H1 (cell line): ENCODE results near the gene OSTN. TPM values are rescaled to one million over a fixed set of nuclear protein-coding genes. Genes with fewer than 3 reads are reported as not detected.

Experiments used
- CTCF ChIA-PET: fragments of 300-600 bp; sonication (Branson Sonifier 250); formaldehyde crosslinking; loops from one replicate; lab custom pipeline; 2021; ENCODE audit not compliant: partially characterized antibody; lab: Charles Lee
- POLR2A ChIA-PET: fragments of 300-600 bp; sonication (Branson Sonifier 250); formaldehyde crosslinking; loops from one replicate; lab custom pipeline; 2021; ENCODE audit warnings: inconsistent platforms; ENCODE audit not compliant: partially characterized antibody; lab: Charles Lee
- DNase-seq, 2 experiments: peaks; one replicate each; pipeline versions ENCODE4 v3.0.0 to v3.0.0-alpha.2; 2010 to 2022; ENCODE audit warnings: low spot score in 2 of 2, low read depth in 1 of 2, mixed read lengths in 1 of 2
- FAIRE-seq: peaks from 2 replicates; lab custom pipeline; 2011; peaks lifted over from hg19 to GRCh38; lab: Jason Lieb, UNC
- H2AFZ ChIP-seq: 2 replicates; pipeline ENCODE4 v1.8.1; 2012; ENCODE audit warnings: low read length, inconsistent platforms
- H2AK5ac ChIP-seq: 2 replicates; pipeline ENCODE4 v1.6.1; 2013; ENCODE audit warnings: low read depth, low read length
- H2BK120ac ChIP-seq: replicated peaks from 2 replicates; pipeline ENCODE3; 2013; ENCODE audit warnings: low read depth, low read length, inconsistent platforms
- H2BK12ac ChIP-seq: 2 replicates; pipeline ENCODE4 v1.6.1; 2013; ENCODE audit warnings: low read depth, low read length
- H2BK15ac ChIP-seq: 2 replicates; pipeline ENCODE4 v1.6.1; 2013; ENCODE audit warnings: low read length
- H2BK20ac ChIP-seq: 2 replicates; pipeline ENCODE4 v1.6.1; 2013; ENCODE audit warnings: low read length
- H2BK5ac ChIP-seq: 2 replicates; pipeline ENCODE4 v1.6.1; 2013; ENCODE audit warnings: low read depth, low read length
- H3K14ac ChIP-seq: 2 replicates; pipeline ENCODE4 v1.6.1; 2013; ENCODE audit warnings: inconsistent platforms; ENCODE audit not compliant: insufficient read length
- H3K18ac ChIP-seq: 2 replicates; pipeline ENCODE4 v1.6.1; 2013; ENCODE audit warnings: low read length; ENCODE audit errors: extremely low read depth
- H3K23ac ChIP-seq: 2 replicates; pipeline ENCODE4 v1.6.1; 2013; ENCODE audit warnings: inconsistent platforms; ENCODE audit not compliant: insufficient read length
- H3K23me2 ChIP-seq: 2 replicates; pipeline ENCODE4 v1.6.1; 2013; ENCODE audit warnings: low read depth, low read length
- H3K27ac ChIP-seq: 2 replicates; pipeline ENCODE4 v1.6.1; 2011; ENCODE audit warnings: low read depth, low read length, inconsistent platforms
- H3K27me3 ChIP-seq, 4 experiments: replicated peaks in 1 of 4; 1 replicate in 1 of 4; 2 replicates in 3 of 4; pipeline versions ENCODE4 v1.6.1 to v1.8.1; 2011 to 2013; ENCODE audit warnings: low read length in 3 of 4, mild to moderate bottlenecking in 3 of 4, inconsistent platforms in 2 of 4, mixed read lengths in 2 of 4, moderate library complexity in 1 of 4; ENCODE audit not compliant: control insufficient read depth in 3 of 4, insufficient read depth in 3 of 4; ENCODE audit errors: extremely low read depth in 1 of 4
- H3K36me3 ChIP-seq, 4 experiments: 2 replicates each; pipeline versions ENCODE4 v1.6.1 to v1.8.1; 2011 to 2013; ENCODE audit warnings: mild to moderate bottlenecking in 4 of 4, low read length in 3 of 4, moderate library complexity in 2 of 4, control low read depth in 1 of 4, inconsistent platforms in 1 of 4; ENCODE audit not compliant: insufficient read depth in 4 of 4, control insufficient read depth in 2 of 4
- H3K4ac ChIP-seq: replicated peaks from 2 replicates; pipeline ENCODE3; 2013; ENCODE audit warnings: low read length, low read depth, mixed read lengths, inconsistent platforms; ENCODE audit not compliant: insufficient read length
- H3K4me1 ChIP-seq, 4 experiments: replicated peaks in 1 of 4; 1 replicate in 1 of 4; 2 replicates in 3 of 4; pipeline versions ENCODE4 v1.6.1 to v1.8.1; 2011 to 2013; ENCODE audit warnings: low read length in 3 of 4, inconsistent platforms in 2 of 4, mixed read lengths in 1 of 4; ENCODE audit not compliant: insufficient read depth in 4 of 4, control insufficient read depth in 3 of 4
- H3K4me2 ChIP-seq, 2 experiments: 2 replicates each; pipeline versions ENCODE4 v1.6.1 to v1.8.1; 2011 to 2013; ENCODE audit warnings: low read depth in 2 of 2, low read length in 2 of 2, control low read depth in 1 of 2, inconsistent platforms in 1 of 2, mild to moderate bottlenecking in 1 of 2; ENCODE audit not compliant: insufficient read depth in 1 of 2
- H3K4me3 ChIP-seq, 4 experiments: fragments of 200-600, 300-600 bp in 1 of 4; sonication (generic), shearing (Covaris generic), sonication (Bioruptor Twin) in 1 of 4; 2 replicates each; pipeline versions ENCODE4 v1.5.1 to v1.8.1; 2011 to 2016; ENCODE audit warnings: low read length in 4 of 4, low read depth in 3 of 4, control low read depth in 2 of 4, inconsistent platforms in 2 of 4, mild to moderate bottlenecking in 2 of 4, mixed read lengths in 1 of 4, moderate library complexity in 1 of 4; ENCODE audit not compliant: insufficient read depth in 2 of 4; ENCODE audit errors: extremely low read depth in 1 of 4
- H3K56ac ChIP-seq: replicated peaks from 2 replicates; pipeline ENCODE3; 2013; ENCODE audit warnings: low read depth, mild to moderate bottlenecking, mixed read lengths, low read length, inconsistent platforms; ENCODE audit not compliant: insufficient read length
- H3K79me1 ChIP-seq: 2 replicates; pipeline ENCODE4 v1.6.1; 2013; ENCODE audit warnings: low read depth, low read length, control low read depth
- H3K79me2 ChIP-seq, 2 experiments: 2 replicates each; pipeline versions ENCODE4 v1.6.1 to v1.8.1; 2012 to 2013; ENCODE audit warnings: low read length in 2 of 2, mild to moderate bottlenecking in 2 of 2, inconsistent platforms in 1 of 2; ENCODE audit not compliant: insufficient read depth in 2 of 2, control insufficient read depth in 1 of 2
- H3K9ac ChIP-seq, 4 experiments: replicated peaks in 1 of 4; 1 replicate in 1 of 4; 2 replicates in 3 of 4; pipeline versions ENCODE4 v1.6.1 to v1.8.1; 2011 to 2013; ENCODE audit warnings: low read depth in 3 of 4, low read length in 3 of 4, control low read depth in 2 of 4, mild to moderate bottlenecking in 2 of 4, moderate library complexity in 2 of 4, inconsistent platforms in 1 of 4; ENCODE audit errors: extremely low read depth in 1 of 4
- H3K9me3 ChIP-seq, 2 experiments: 2 replicates each; pipeline versions ENCODE4 v1.6.1 to v1.8.1; 2012 to 2013; ENCODE audit warnings: mild to moderate bottlenecking in 2 of 2, moderate library complexity in 2 of 2, control low read depth in 1 of 2, inconsistent platforms in 1 of 2, low read depth in 1 of 2, low read length in 1 of 2, mixed read lengths in 1 of 2; ENCODE audit not compliant: insufficient read depth in 2 of 2
- H4K20me1 ChIP-seq, 2 experiments: replicated peaks in 1 of 2; 2 replicates each; pipeline versions ENCODE3 to v1.8.1; 2011 to 2013; ENCODE audit warnings: inconsistent platforms in 2 of 2, low read length in 2 of 2, mild to moderate bottlenecking in 1 of 2; ENCODE audit not compliant: insufficient read depth in 2 of 2, control insufficient read depth in 1 of 2
- H4K5ac ChIP-seq: 2 replicates; pipeline ENCODE4 v1.6.1; 2013; ENCODE audit warnings: low read length, low read depth, mixed read lengths, inconsistent platforms; ENCODE audit not compliant: insufficient read length
- H4K8ac ChIP-seq: 2 replicates; pipeline ENCODE4 v1.8.0; 2013; ENCODE audit warnings: mild to moderate bottlenecking, moderate library complexity, low read length, inconsistent platforms; ENCODE audit not compliant: insufficient read depth; ENCODE audit errors: extremely low read depth
- H4K91ac ChIP-seq: replicated peaks from 2 replicates; pipeline ENCODE3; 2013; ENCODE audit warnings: low read length, mixed read lengths, inconsistent platforms; ENCODE audit not compliant: insufficient read length
- BACH1 ChIP-seq: IDR thresholded peaks from 2 replicates; pipeline ENCODE4 v1.6.1; 2012; ENCODE audit warnings: low read length, improper control_type of control experiment
- FOSL1 ChIP-seq: IDR thresholded peaks from 2 replicates; pipeline ENCODE4 v1.6.1; 2011; ENCODE audit warnings: mild to moderate bottlenecking, low read depth, low read length, moderate library complexity; ENCODE audit not compliant: insufficient read depth
- SIX5 ChIP-seq: IDR thresholded peaks from 2 replicates; pipeline ENCODE4 v1.6.1; 2011; ENCODE audit warnings: mild to moderate bottlenecking, low read depth, low read length
- SRF ChIP-seq: IDR thresholded peaks from 2 replicates; pipeline ENCODE4 v1.6.1; 2011; ENCODE audit warnings: mild to moderate bottlenecking, low read depth, low read length, moderate library complexity
- ZNF274 ChIP-seq: IDR thresholded peaks from 2 replicates; pipeline ENCODE4 v1.7.0; 2012; ENCODE audit warnings: low read length, borderline replicate concordance; ENCODE audit errors: extremely low read depth
- WGBS, 2 experiments: shearing (Covaris generic) in 1 of 2; methylation state at CpG; one replicate each; pipeline versions ENCODE4 v1.1.6 to v1.1.7; 2013 to 2015; ENCODE audit warnings: low lambda C conversion rate in 2 of 2, mixed read lengths in 2 of 2, inconsistent platforms in 1 of 2, low coverage in 1 of 2, missing lambda C conversion rate in 1 of 2; ENCODE audit not compliant: insufficient replicate concordance in 2 of 2, insufficient coverage in 1 of 2, insufficient read length in 1 of 2; ENCODE audit errors: extremely low coverage in 1 of 2, missing lambda C conversion rate in 1 of 2; 5-methylcytosine and 5-hydroxymethylcytosine counted together
- polyA plus RNA-seq, 7 experiments: library from polyadenylated mRNA; depleted of rRNA in 3 of 7; stranded (reverse) in 5 of 7; unstranded in 2 of 7; fragments of >200 nt in 5 of 7; fragments of 200-250 nt in 2 of 7; gene quantifications; 1 replicate in 5 of 7; 2 replicates in 1 of 7; 4 replicates in 1 of 7; pipeline versions ENCODE4 v1.2.1 to v1.2.3, GENCODE V29; 2011 to 2013; ENCODE audit warnings: missing spikeins in 2 of 7, mixed read lengths in 2 of 7
- total RNA-seq: library from RNA; stranded (reverse); fragmentation: NEBNext Ultra II Directional; extraction: Animal tissue kit (Norgen Biotek cat#: 25700); gene quantifications from 2 replicates; pipeline ENCODE4 v1.2.1, GENCODE V29; 2021

The OSTN gene
- total and polyA plus RNA-seq, 2 of the 8 experiments (the other 6 are each of a cell fraction or from before 2014, with no cell fraction given): not detected

DNA sequence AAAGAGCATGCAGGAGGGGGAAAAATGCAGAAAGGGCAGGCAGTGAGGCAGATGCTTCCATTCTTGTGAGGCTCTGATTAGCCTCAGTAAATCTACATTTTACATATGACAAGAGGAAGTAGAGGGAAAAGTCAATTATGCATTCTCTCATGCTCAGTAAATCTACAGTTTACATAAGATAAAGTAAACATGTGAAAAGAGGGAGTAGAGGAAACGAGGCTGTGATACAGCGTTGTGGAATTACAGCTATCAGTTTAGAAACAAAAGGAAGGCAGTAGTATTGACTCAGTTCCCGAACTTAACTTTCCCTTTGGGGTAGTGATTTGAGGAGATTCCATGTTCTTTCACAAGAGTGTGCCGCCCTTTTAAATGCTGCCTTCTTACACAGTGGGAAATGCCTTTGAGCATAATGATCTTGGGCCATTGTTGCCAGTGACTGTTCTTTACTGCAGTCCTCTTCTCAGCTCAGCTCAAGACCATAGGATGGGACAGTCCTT is 39.3 kb downstream of the OSTN start:
- no peaks in the 10 kb centered on the region for H3K27me3 ChIP-seq
- DNase-seq: no peak
- H3K18ac ChIP-seq: no peak overlapping the region
- H3K14ac ChIP-seq: no peak overlapping the region
- no peak overlapping the region for H2AK5ac ChIP-seq
- WGBS, 2 experiments: 64% methylated on average over 4 of the region's 4 CpGs; no CpG with 5 or more reads in 1 of the 2 experiments
- no peak overlapping the region for H2BK20ac ChIP-seq
- no peak overlapping the region for H4K91ac ChIP-seq
- no peaks in the 10 kb centered on the region for H3K36me3 ChIP-seq
- H3K9ac ChIP-seq: no peak overlapping the region
- no peaks in the 10 kb centered on the region for H3K23me2 ChIP-seq
- no peak overlapping the region for H2BK15ac ChIP-seq
- no peaks in the 10 kb centered on the region for H3K79me1 ChIP-seq
- H4K5ac ChIP-seq: no peak overlapping the region
- no peak overlapping the region for H2BK12ac ChIP-seq
- no peaks in the 10 kb centered on the region for H3K9me3 ChIP-seq
- ChIA-PET POLR2A (no interaction called here), CTCF (interaction anchor here (1.0 to 1.4 kb wide), 2 partner anchors 11 to 47 kb away, joined by 3 to 4 read pairs; no protein-coding TSS in a partner anchor)
- no peak overlapping the region for H3K27ac ChIP-seq
- H3K4me2 ChIP-seq: no peak overlapping the region; a peak in 1 of 4 replicates
- TF ChIP-seq ZNF274 (no peak), SIX5 (no peak), SRF (no peak), FOSL1 (no peak), BACH1 (no peak)
- H3K23ac ChIP-seq: no peak overlapping the region
- no peak for FAIRE-seq
- peaks cover 0 to 14% (median 2%) of the 10 kb centered on the region in 4 experiments; a peak in 3 of 7 replicates for H3K4me1 ChIP-seq
- no peak overlapping the region for H4K8ac ChIP-seq
- H3K4me3 ChIP-seq: no peak overlapping the region
- no peak overlapping the region for H3K4ac ChIP-seq
- H4K20me1 ChIP-seq: no peaks in the 10 kb centered on the region
- H2AFZ ChIP-seq: 0 out of 2 replicates have a peak overlapping the region, but pooled peaks have one; percentile 10
- no peak overlapping the region for H3K56ac ChIP-seq
- no peak overlapping the region for H2BK120ac ChIP-seq
- no peak overlapping the region for H2BK5ac ChIP-seq
- no peaks in the 10 kb centered on the region for H3K79me2 ChIP-seq
